Peyer's patch (tissue), 4 donors: ENCODE data around the gene LZTR1.

Source experiments
- CTCF ChIP-seq, 6 experiments: fragments of 450-650 bp in 4 of 6; fragments of 200-600 bp in 2 of 6; sonication (generic) in 1 of 6; IDR thresholded peaks; one replicate each; pipeline ENCODE4 v1.5.1; 2017 to 2019; ENCODE audit warnings: antibody characterized with exemption in 6 of 6, mild to moderate bottlenecking in 3 of 6, moderate library complexity in 1 of 6
- POLR2A ChIP-seq, 2 donors: fragments of 450-650 bp; IDR thresholded peaks; one replicate each; pipeline ENCODE4 v1.5.1; 2017; ENCODE audit warnings: antibody characterized with exemption in 2 of 2, mild to moderate bottlenecking in 2 of 2, moderate library complexity in 2 of 2

- no peak for TF ChIP-seq CTCF (IDR thresholded peaks at IDR 0.05)
- TF ChIP-seq POLR2A (IDR thresholded peaks at IDR 0.05), result no peak
Measured at GRCh38 chr22:20951151-20951931, 30.8 kb upstream of the LZTR1 start.
